CD4-positive, CD25-positive, alpha-beta regulatory T cell (primary cell): ENCODE data around the gene LSG1. TPM values are rescaled to one million over a fixed set of nuclear protein-coding genes. Genes with fewer than 3 reads are reported as not detected.

Source experiments
- ATAC-seq, 2 donors: fragments of 150-1000 bp; cut with Tn5 transposase; one replicate each; pipeline ENCODE4 v1.10.0; 2021; ENCODE audit warnings: low read depth in 2 of 2, moderate number of reproducible peaks in 2 of 2, moderate library complexity in 1 of 2
- DNase-seq, 3 donors: peaks; one replicate each; pipeline versions ENCODE4 v3.0.0 to v3.0.0-alpha.2; 2012 to 2022; ENCODE audit warnings: mixed read lengths in 1 of 3
- H3K27ac ChIP-seq: one replicate; pipeline ENCODE4 v1.7.0; 2013; ENCODE audit warnings: mild to moderate bottlenecking, low read length; ENCODE audit not compliant: insufficient read depth, poor library complexity, severe bottlenecking
- H3K27me3 ChIP-seq: one replicate; pipeline ENCODE4 v1.7.0; 2013; ENCODE audit warnings: low read length; ENCODE audit not compliant: control insufficient read depth, insufficient read depth
- H3K36me3 ChIP-seq: one replicate; pipeline ENCODE4 v1.7.0; 2013; ENCODE audit warnings: mild to moderate bottlenecking, low read length, moderate library complexity; ENCODE audit not compliant: control insufficient read depth, insufficient read depth
- H3K4me1 ChIP-seq: 2 replicates; pipeline ENCODE4 v1.7.0; 2013; ENCODE audit warnings: mild to moderate bottlenecking, low read length; ENCODE audit not compliant: insufficient read depth, control insufficient read depth, poor library complexity, severe bottlenecking
- H3K4me3 ChIP-seq: one replicate; pipeline ENCODE4 v1.7.0; 2013; ENCODE audit warnings: low read depth, mild to moderate bottlenecking, low read length, moderate library complexity
- H3K9me3 ChIP-seq, 2 experiments: 1 replicate in 1 of 2; 2 replicates in 1 of 2; pipeline ENCODE4 v1.7.0; 2013; ENCODE audit warnings: low read length in 2 of 2, mild to moderate bottlenecking in 1 of 2, moderate library complexity in 1 of 2; ENCODE audit not compliant: control insufficient read depth in 2 of 2
- H3K27ac Mint-ChIP-seq, 3 donors: one replicate each; pipeline ENCODE4 v1.8.0; 2020 to 2022; ENCODE audit warnings: mild to moderate bottlenecking in 3 of 3, mixed read lengths in 3 of 3, moderate library complexity in 2 of 3
- H3K27me3 Mint-ChIP-seq: one replicate; pipeline ENCODE4 v1.8.0; 2022; ENCODE audit warnings: mild to moderate bottlenecking, mixed read lengths
- H3K36me3 Mint-ChIP-seq: one replicate; pipeline ENCODE4 v1.8.0; 2020; ENCODE audit warnings: mixed read lengths
- H3K4me1 Mint-ChIP-seq, 4 donors: one replicate each; pipeline ENCODE4 v1.8.0; 2020 to 2022; ENCODE audit warnings: mixed read lengths in 4 of 4, mild to moderate bottlenecking in 1 of 4
- H3K4me3 Mint-ChIP-seq, 4 donors: one replicate each; pipeline ENCODE4 v1.8.0; 2020 to 2022; ENCODE audit warnings: mild to moderate bottlenecking in 4 of 4, mixed read lengths in 4 of 4, moderate library complexity in 3 of 4
- H3K9me3 Mint-ChIP-seq, 7 donors: one replicate each; pipeline ENCODE4 v1.8.0; 2020 to 2022; ENCODE audit warnings: mixed read lengths in 7 of 7, mild to moderate bottlenecking in 3 of 7, moderate library complexity in 2 of 7
- polyA plus RNA-seq, 4 donors: library from polyadenylated mRNA; unstranded; fragments of 300-500 nt; fragmentation: Illumina TruSeq; gene quantifications; one replicate each; pipeline ENCODE4 v1.2.3, GENCODE V29; 2021
- total RNA-seq: library from RNA; stranded (reverse); gene quantifications from one replicate; pipeline ENCODE4 v1.2.3, GENCODE V29; 2022

LSG1 gene
- total and polyA plus RNA-seq, 5 donors from 2014 or later, result 12.1 to 50.5 (median 21.8) TPM

DNA sequence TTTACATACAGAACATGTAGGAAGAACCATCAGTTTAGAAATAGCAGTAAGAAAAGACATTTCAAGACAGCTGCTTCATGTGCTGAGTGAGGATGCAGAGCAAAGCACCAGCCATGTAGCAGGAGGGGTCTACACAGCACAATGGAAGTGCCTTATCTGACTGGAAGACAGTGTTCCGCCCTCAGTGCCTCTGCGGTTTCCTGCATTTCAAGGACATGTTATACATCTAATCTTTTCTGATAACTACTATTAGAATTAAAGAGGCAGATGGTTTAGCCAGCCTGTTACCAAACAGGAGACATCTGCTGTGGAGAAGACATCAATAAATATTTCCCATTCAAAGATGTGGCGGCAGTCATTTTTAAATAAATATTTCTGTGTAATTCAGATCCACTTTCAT lies 10.6 kb downstream of the LSG1 start:
- no peaks in the 10 kb centered on the region for H3K9me3 ChIP-seq
- peaks cover 80% of the 10 kb centered on the region for H3K36me3 ChIP-seq
- Mint-ChIP-seq H3K9me3 (no peaks in the 10 kb centered on the region), H3K4me3 (peak overlapping the region in 1 of 4 donors; percentile 9), H3K36me3 (peaks cover 44% of the 10 kb centered on the region), H3K4me1 (peaks cover 8 to 21% (median 16%) of the 10 kb centered on the region in 4 donors), H3K27me3 (no peaks in the 10 kb centered on the region), H3K27ac (peak overlapping the region in 2 of 3 donors; percentile 54 to 76)
- ATAC-seq (peak in 1 of 2 donors; percentile 48), DNase-seq (peak in 1 of 3 donors; percentile 40)
- H3K27me3 ChIP-seq, result no peaks in the 10 kb centered on the region
- peaks cover 4% of the 10 kb centered on the region for H3K4me1 ChIP-seq
- no peak overlapping the region for H3K27ac ChIP-seq
- no peak overlapping the region for H3K4me3 ChIP-seq

DNA sequence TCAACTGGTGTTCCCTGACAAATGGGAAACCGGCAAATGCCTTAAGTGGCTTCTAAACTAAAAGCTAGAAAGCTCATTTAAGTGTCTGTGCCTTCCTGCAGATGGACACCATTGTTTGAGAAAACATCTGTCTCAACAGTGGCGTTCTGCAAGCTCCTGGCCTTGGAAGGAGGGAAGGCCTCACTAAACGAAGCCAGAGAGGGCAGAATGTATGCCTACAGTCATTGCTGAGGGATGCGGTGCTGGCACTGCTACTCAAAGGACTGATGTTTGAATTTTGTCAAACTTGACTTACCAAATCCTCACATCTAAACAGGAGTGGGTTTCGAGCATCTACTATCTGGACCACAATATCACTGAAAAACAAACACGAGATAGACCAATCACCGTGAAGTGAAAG lies 12.2 kb downstream of the LSG1 start:
- no peak overlapping the region for H3K27ac ChIP-seq
- DNase-seq (no peak), ATAC-seq (no peak)
- peaks cover 67% of the 10 kb centered on the region for H3K36me3 ChIP-seq
- H3K4me1 ChIP-seq, result peaks cover 4% of the 10 kb centered on the region
- H3K9me3 Mint-ChIP-seq, result no peaks in the 10 kb centered on the region
- no peak overlapping the region for H3K4me3 ChIP-seq
- H3K4me3 Mint-ChIP-seq, result no peak overlapping the region
- H3K27ac Mint-ChIP-seq, result no peak overlapping the region
- H3K9me3 ChIP-seq, result no peaks in the 10 kb centered on the region
- H3K4me1 Mint-ChIP-seq, result peaks cover 14 to 22% (median 19%) of the 10 kb centered on the region in 4 donors
- no peaks in the 10 kb centered on the region for H3K27me3 ChIP-seq
- H3K27me3 Mint-ChIP-seq, result no peaks in the 10 kb centered on the region
- H3K36me3 Mint-ChIP-seq, result peaks cover 31% of the 10 kb centered on the region

DNA sequence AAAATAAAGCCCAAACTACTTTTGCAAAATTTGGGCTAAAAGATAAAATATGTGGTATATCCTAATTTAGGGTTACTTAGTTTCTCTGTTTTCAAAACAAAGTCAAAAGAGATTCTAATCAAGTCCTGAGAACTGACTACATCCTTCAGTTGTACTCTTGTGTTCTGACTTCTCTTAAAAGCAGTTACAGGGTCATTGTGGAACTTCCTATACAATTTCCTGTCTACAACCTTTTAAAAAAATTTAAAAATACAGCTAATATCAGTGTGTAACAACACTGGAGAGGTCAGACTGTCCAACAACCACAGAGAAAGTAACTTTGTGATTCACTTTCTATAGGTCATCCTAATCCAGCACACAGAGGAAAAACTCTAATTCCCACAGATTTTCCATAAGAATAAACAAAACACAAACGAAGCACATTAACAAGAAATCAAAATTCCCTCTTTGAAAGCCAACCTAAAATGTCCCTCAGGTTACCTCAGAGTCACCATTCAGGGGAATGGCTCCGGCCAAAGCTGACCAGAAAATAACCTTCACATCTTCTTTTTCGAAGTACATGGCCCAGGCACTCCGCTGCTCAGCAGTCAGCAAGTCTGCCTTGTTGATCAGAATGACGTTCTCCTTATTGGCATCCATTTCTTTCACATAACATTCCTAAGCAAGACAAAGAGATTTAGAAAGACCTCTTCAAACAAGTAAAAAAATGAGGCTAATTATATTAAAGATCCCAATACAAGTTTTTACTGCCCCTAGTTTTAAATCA lies 13.3 kb downstream of the LSG1 start:
- Mint-ChIP-seq H3K9me3 (no peaks in the 10 kb centered on the region), H3K27me3 (no peaks in the 10 kb centered on the region), H3K4me1 (peaks cover 21 to 31% (median 28%) of the 10 kb centered on the region in 4 donors), H3K4me3 (no peak overlapping the region), H3K36me3 (peaks cover 40% of the 10 kb centered on the region), H3K27ac (no peak overlapping the region)
- ATAC-seq (no peak), DNase-seq (peak in 1 of 3 donors; percentile 40)
- Histone ChIP-seq H3K9me3 (no peaks in the 10 kb centered on the region), H3K4me3 (no peak overlapping the region), H3K36me3 (peaks cover 67% of the 10 kb centered on the region), H3K4me1 (peaks cover 4% of the 10 kb centered on the region), H3K27me3 (no peaks in the 10 kb centered on the region), H3K27ac (no peak overlapping the region)

DNA sequence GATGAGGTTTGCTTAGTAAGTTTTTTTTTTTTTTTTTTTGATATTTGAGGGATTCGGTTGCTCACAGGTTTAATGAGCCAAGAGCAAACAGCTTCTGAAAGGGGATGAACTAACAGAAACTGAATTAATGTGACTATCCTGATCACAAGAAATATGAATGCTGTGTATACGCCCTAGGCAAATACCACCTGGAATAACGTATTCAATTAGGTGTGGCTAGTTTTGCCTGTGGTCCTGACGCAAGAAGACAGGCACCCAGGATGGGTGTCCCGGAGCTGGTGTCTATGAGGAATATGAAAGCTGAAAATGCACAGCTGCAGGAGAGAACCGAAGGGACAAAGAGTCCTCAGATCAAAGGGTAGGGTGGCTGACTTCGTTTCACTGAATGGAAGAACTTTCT lies 14.6 kb downstream of the LSG1 start:
- peaks cover 48% of the 10 kb centered on the region for H3K36me3 Mint-ChIP-seq
- DNase-seq, result no peak
- no peaks in the 10 kb centered on the region for H3K27me3 Mint-ChIP-seq
- no peak overlapping the region for H3K4me3 Mint-ChIP-seq
- H3K4me1 Mint-ChIP-seq, result peaks cover 21 to 31% (median 28%) of the 10 kb centered on the region in 4 donors
- Histone ChIP-seq H3K4me1 (peaks cover 4% of the 10 kb centered on the region), H3K4me3 (no peak overlapping the region), H3K9me3 (no peaks in the 10 kb centered on the region), H3K27me3 (no peaks in the 10 kb centered on the region), H3K36me3 (peaks cover 72% of the 10 kb centered on the region), H3K27ac (no peak overlapping the region)
- no peaks in the 10 kb centered on the region for H3K9me3 Mint-ChIP-seq
- H3K27ac Mint-ChIP-seq, result no peak overlapping the region
- ATAC-seq, result no peak

DNA sequence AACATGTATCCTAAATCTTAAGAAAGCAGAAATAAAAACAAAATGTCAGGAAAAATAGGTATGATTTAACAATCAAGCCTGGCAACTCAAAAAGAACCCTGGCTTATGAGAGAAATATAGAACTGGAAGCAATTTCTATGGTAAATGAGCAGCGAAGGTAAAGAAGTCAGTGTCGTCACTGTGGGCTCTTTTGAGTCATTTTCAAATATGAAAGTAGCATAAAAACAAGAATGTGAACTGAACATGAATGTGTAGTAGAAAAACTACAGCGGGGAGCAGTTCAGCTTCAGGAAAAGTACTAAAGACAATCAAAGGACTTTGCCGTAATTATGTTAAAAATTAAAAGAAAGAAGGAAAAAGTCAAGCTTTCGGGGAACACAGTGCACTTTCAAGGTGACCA lies 17.5 kb downstream of the LSG1 start:
- Mint-ChIP-seq H3K27me3 (no peaks in the 10 kb centered on the region), H3K9me3 (no peaks in the 10 kb centered on the region), H3K4me1 (peaks cover 13 to 21% (median 18%) of the 10 kb centered on the region in 4 donors), H3K36me3 (peaks cover 58% of the 10 kb centered on the region), H3K4me3 (peak overlapping the region in 3 of 4 donors; percentile 5 to 77 (median 41)), H3K27ac (peak overlapping the region; percentile 42 to 69 (median 65))
- ATAC-seq (peak in 1 of 2 donors; percentile 37), DNase-seq (peak in 1 of 3 donors; percentile 61)
- H3K36me3 ChIP-seq, result peaks cover 76% of the 10 kb centered on the region
- H3K4me1 ChIP-seq, result no peaks in the 10 kb centered on the region
- H3K27ac ChIP-seq, result no peak overlapping the region
- no peaks in the 10 kb centered on the region for H3K9me3 ChIP-seq
- H3K27me3 ChIP-seq, result no peaks in the 10 kb centered on the region
- peak overlapping the region; percentile 21 for H3K4me3 ChIP-seq

DNA sequence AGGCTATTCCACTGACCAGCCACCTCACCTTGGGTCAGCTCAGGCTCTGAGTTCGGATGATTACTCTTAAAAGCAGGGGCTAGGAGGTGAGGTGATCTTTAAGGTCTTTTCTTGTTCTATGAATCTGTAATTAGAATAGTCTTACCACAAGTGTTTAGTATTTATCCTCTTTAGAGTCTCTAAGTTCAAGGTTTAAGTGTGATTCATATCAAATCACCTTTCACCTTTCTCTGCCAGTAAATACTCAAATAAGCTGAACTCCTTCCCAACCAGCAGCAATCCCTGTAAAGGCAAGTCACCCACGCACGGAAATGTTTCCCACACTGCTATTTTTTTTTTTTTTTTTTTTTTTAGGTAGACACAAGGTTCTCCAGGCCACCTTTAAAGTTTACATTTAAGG lies 24.2 kb downstream of the LSG1 start:
- Histone ChIP-seq H3K4me1 (no peaks in the 10 kb centered on the region), H3K27ac (no peak overlapping the region), H3K36me3 (peaks cover 83% of the 10 kb centered on the region), H3K4me3 (no peak overlapping the region), H3K9me3 (no peaks in the 10 kb centered on the region), H3K27me3 (no peaks in the 10 kb centered on the region)
- H3K36me3 Mint-ChIP-seq, result peaks cover 73% of the 10 kb centered on the region
- no peak overlapping the region for H3K4me3 Mint-ChIP-seq
- DNase-seq, result no peak
- H3K27ac Mint-ChIP-seq, result no peak overlapping the region
- ATAC-seq, result no peak
- no peaks in the 10 kb centered on the region for H3K27me3 Mint-ChIP-seq
- no peaks in the 10 kb centered on the region for H3K9me3 Mint-ChIP-seq
- H3K4me1 Mint-ChIP-seq, result peaks cover 0 to 8% (median 0%) of the 10 kb centered on the region in 4 donors

DNA sequence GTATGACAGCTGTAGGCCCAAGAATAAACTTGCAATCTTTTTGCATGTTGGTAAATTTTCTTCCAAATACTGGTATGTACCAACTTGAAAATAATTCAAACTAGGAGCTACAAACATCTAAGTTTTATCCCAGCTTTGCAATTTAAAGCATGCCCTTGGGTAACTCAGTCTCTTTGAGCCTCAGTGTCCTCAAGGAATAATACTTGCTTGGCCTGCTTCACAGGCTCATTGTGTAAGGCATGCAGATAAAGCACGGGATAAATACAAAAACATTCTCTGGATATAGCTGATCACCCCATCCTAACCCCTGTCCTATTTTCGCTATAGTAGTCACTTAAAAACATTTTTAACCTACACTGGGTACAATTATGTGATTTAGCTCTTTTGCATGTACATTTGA lies 29.2 kb downstream of the LSG1 start:
- H3K27ac ChIP-seq, result no peak overlapping the region
- H3K9me3 Mint-ChIP-seq, result no peaks in the 10 kb centered on the region
- no peak for ATAC-seq
- DNase-seq, result no peak
- H3K4me1 ChIP-seq, result no peaks in the 10 kb centered on the region
- no peaks in the 10 kb centered on the region for H3K9me3 ChIP-seq
- no peak overlapping the region for H3K4me3 ChIP-seq
- H3K36me3 Mint-ChIP-seq, result peaks cover 54% of the 10 kb centered on the region
- H3K36me3 ChIP-seq, result peaks cover 63% of the 10 kb centered on the region
- no peaks in the 10 kb centered on the region for H3K27me3 ChIP-seq
- peaks cover 0 to 15% (median 12%) of the 10 kb centered on the region in 4 donors for H3K4me1 Mint-ChIP-seq
- H3K4me3 Mint-ChIP-seq, result no peak overlapping the region
- H3K27ac Mint-ChIP-seq, result no peak overlapping the region
- H3K27me3 Mint-ChIP-seq, result no peaks in the 10 kb centered on the region

DNA sequence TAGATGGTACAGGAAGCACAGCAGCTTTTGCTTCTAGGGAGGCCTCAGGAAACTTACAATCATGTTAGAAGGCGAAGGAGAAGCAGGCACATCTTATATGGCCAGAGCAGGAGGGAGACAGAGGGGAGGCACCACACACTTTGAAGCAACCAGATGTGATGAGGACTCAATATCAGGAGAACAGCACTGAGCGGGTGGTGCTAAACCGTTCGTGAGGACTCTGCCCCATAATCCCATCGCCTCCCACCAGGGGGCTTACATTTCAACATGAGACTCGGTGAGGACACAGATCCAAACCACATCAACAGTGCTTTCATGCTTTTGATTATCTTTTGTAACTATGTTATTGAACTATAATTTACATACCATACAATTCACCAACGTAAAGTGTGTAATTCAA lies 31.2 kb downstream of the LSG1 start:
- Histone ChIP-seq H3K27ac (no peak overlapping the region), H3K4me1 (no peaks in the 10 kb centered on the region), H3K27me3 (no peaks in the 10 kb centered on the region), H3K9me3 (no peaks in the 10 kb centered on the region), H3K4me3 (no peak overlapping the region), H3K36me3 (peaks cover 51% of the 10 kb centered on the region)
- peaks cover 0 to 18% (median 12%) of the 10 kb centered on the region in 4 donors for H3K4me1 Mint-ChIP-seq
- H3K4me3 Mint-ChIP-seq, result no peak overlapping the region
- no peaks in the 10 kb centered on the region for H3K27me3 Mint-ChIP-seq
- peaks cover 45% of the 10 kb centered on the region for H3K36me3 Mint-ChIP-seq
- peak overlapping the region in 1 of 3 donors; percentile 5 for H3K27ac Mint-ChIP-seq
- no peaks in the 10 kb centered on the region for H3K9me3 Mint-ChIP-seq
- ATAC-seq, result peak; percentile 53 to 60
- peak; percentile 23 to 62 (median 50) for DNase-seq
